DMS79 treated with DMSO at 0.1 percent for 48 hours (cell line): ENCODE measurements around the gene TBL1XR1.
"Not testable (repeated sequence)": the region's sequence is repeated elsewhere in the genome, so short reads cannot be mapped to it uniquely, and the experiment has no call there.

Experiments
- DNase-seq: peaks from one replicate; lab custom pipeline; 2025; lab: John Stamatoyannopoulos, UW

The TBL1XR1 gene

GRCh38 chr3:177182352-177182751 is 14.9 kb downstream of the TBL1XR1 start:
- DNase-seq, result no peak

DNA sequence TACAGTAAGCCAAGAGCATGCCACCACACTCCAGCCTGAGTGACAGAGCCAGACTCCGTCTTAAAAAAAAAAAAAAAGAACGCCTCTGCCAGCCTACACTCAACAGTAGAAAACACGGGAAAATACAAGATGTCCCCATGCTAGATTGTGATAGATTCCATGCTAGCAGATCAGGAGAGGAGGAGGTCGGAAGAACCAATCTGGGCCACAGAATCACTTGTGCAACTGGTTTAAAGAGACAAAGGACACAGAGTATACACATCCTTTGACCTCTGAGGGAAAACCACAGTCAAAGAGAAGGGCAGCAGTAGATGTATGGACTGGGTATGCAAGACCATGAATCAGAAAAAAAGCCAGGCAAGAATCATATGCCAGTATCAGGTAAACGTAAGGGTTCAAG is 15.9 kb downstream of the TBL1XR1 start:
- DNase-seq, result no peak

DNA sequence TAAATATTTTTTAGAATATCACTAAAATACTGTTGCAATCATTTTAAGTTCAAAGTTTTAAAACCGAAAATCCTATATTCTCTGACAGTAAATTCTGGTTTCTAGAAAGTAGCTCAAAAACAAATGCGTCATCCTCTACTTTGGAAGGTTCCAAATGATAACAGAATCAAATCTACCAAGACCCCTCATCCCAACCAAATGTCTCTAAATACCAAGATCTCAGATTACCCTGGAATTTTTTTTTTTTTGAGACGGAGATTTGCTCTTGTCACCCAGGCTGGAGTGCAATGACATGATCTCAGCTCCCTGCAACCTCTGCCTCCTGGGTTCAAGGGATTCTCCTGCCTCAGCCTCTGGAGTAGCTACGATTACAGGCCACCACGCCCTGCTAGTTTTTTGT is 16.8 kb downstream of the TBL1XR1 start:
- no peak for DNase-seq

GRCh38 chr3:177179281-177180067 is 17.8 kb downstream of the TBL1XR1 start:
- DNase-seq, result no peak

DNA sequence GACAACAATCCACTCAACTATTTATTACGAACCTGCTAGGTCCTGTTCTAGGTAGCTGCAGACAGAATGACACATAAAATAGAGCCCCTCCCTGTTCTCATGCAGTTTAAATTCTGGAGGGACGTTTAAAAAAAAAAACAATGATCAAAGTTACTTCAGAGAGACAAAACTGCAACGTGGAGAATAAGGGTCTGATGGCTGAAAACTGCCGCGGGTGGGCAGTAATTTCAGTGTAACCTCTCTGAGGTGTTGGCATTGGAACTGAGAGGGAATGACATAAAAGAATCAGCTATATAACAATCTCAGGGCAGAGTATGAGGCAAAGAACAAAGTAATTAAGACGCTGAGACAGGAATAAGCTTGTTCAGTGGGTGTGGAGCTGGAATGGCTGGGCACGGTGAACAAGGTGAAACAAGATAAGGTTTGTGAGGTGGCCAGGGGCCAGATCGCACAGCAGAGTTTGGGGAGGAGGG is 19.5 kb downstream of the TBL1XR1 start:
- DNase-seq, result no peak

GRCh38 chr3:177174607-177175170 is 22.6 kb downstream of the TBL1XR1 start:
- DNase-seq, result no peak

GRCh38 chr3:177169936-177170722 is 27.2 kb downstream of the TBL1XR1 start:
- DNase-seq, result peak; percentile 22

DNA sequence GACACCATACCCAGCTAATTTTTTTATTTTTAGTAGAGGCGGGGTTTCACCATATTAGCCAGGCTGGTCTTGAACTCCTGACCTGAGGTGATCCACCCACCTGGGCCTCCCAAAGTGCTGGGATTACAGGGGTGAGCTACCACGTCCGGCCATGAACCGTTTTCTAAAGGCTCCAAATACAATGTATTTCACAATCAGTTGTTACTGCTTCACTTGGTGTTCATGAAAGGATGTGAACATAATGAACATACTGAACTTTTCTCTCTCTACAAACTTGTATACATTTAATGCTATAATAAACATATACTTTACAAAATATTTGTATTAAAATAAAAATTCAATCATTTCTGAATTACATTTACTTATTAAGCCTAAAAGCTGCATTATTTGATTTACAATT is 28.9 kb downstream of the TBL1XR1 start:
- no peak for DNase-seq

GRCh38 chr3:177162742-177163141 is 34.5 kb downstream of the TBL1XR1 start:
- no peak for DNase-seq

- not testable (repeated sequence) for DNase-seq
Observed at GRCh38 chr3:177161603-177162002, 35.7 kb downstream of the TBL1XR1 start.

DNA sequence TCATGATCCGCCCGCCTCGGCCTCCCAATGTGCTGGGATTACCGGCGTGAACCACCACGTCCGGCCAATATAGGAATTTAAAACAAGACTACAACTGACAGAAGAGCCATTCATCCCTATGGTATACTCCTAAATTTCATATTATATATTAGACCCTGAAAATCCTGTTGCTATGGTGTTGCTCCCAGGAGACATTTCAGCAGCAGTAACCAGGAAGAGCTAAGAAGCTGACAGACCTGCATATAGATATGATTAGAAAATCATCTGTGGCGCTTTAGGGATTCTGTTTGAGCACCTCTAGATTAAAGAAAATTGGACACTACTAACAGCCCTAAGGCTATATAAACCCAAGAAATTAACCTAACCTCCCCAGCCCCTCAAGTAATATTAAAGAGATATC is 38.8 kb downstream of the TBL1XR1 start:
- no peak for DNase-seq

DNA sequence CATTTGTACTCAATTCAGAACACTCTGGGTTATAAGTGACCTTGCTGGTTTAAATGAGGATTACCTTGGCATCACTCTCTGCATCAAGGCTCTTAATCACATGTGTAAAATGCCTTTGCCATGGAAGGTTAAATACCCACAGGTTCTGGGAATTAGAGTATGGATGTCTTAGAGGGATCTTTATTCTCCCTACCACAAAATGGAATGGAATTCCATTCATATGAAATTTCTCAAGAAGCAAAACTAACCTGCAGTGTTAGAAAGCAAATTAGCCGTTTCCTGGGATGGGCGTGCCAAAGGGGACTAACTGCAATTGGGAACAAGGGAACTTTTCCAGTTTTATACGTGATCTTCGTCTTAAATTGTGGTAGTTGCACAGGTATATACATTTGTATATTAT is 39.8 kb downstream of the TBL1XR1 start:
- DNase-seq, result no peak

- DNase-seq, result no peak
Observed at GRCh38 chr3:177154733-177155132, 42.5 kb downstream of the TBL1XR1 start.

DNA sequence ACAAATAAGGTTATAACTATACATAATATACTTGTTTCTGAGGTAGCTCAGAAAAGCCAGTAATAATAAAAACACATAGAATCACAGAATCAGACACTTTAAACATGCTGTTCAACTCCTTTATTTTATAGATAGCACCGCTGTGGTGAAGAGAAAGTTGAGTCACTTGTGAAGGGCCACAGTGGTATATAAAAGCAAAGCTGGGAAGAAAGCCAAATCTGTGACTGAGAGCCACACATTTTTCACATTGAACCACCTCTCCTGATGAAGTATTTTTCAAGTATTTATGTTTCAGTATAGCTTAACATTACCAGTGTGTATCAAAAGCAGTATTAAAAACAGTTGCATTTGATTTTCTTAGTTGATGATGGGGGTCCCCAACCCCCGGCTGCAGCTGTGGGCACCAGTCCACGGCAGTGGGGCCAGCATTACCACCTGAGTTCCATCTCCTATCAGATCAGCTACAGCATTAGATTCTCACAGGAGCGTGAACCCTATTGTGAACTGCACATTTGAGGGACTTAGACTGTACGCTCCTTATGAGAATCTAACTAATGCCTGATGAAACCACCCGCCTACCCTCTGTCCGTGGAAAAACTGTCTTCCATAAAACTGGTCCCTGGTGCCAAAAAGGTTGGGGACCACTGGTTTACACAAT is 46.2 kb downstream of the TBL1XR1 start:
- peak; percentile 95 for DNase-seq

DNA sequence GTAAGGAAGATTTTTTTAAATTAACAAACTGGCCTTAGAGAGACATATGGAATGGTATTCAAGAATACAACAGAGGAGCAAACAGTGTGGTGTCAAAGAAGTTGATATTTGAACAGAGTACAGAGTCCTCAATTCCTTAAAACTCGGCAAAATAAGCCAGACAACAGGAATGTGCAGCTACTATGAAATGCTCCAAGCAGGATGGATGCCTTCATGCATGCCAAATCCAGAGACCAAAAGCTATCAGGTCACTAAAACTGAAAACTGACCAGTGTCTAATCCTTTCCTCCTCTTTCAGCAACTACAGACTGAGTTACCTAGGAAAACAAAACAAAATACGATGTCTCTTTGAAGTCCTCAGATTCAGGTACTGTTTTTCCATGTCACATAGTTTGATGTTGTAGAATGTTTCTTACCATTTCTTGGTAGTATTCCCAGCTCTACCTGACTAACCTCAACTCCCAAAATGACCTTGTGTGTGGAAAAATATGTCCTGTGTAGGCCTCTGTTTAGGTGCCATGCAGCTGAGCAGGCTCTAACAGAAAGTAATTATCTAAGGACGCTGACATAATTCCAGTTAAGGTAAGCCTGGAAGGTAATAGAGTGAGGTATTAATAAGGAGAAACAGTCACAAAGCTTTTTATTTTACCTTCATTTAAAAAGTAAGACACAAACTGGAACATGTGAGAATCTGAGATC is 46.9 kb downstream of the TBL1XR1 start:
- no peak for DNase-seq

- no peak for DNase-seq
Observed at GRCh38 chr3:177149106-177149505, 48.2 kb downstream of the TBL1XR1 start.

DNA sequence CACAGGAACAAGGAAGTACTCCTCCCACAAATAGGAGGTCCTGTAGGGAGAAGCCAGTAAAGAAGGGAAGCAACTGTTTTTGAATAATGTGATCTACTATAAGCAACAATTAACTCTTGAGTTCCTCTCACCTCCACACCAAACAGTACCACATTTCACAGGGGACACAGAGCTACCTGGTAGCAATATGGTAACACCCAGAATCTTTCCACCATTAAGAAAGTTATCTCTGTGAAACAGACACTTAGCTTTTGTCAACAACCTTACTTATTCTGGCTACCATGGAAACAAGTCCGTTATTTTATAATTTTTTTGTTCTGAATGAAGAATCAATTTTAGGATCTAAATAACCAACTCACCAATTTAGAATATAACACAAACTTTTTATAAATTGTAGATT is 49.5 kb downstream of the TBL1XR1 start:
- DNase-seq, result no peak

- no peak for DNase-seq
Observed at GRCh38 chr3:177146646-177147045, 50.6 kb downstream of the TBL1XR1 start.

DNA sequence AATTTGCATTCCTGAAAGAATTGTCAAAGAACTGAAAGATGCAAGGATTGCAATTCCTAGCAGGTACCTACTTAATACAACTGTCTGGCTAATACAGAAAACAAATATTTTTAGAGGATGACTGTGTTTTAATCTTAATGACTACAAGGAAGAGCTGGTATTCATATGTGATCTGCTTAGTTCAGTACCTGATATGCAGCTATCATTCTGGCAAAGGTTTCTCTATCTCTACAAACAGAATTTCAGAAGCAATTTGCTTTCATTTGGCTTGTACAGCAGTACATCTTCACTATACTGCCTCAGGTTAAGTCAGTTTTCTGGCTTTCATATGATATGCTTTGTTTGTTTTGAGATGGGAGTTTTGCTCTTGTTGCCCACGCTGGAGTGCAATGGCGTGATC is 51.3 kb downstream of the TBL1XR1 start:
- DNase-seq, result no peak

DNA sequence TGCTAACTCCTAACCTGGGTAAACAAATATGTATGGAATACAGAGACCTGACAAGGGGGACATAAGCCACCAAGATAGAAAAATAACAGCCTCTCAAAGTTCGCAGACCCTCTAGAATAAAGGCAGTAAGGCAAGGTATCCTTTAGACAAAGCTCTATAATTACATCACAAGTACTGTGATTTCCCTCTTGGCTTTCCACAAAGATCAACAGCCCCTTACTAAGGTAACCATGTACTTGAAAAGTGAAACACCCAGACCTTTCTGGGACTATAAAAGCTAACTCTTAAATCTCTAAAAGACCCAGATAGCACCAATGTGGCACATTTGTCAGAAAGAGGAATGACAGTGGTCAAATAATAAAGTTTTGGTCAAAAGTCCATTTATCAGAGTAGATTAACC is 51.9 kb downstream of the TBL1XR1 start:
- peak; percentile 32 for DNase-seq

DNA sequence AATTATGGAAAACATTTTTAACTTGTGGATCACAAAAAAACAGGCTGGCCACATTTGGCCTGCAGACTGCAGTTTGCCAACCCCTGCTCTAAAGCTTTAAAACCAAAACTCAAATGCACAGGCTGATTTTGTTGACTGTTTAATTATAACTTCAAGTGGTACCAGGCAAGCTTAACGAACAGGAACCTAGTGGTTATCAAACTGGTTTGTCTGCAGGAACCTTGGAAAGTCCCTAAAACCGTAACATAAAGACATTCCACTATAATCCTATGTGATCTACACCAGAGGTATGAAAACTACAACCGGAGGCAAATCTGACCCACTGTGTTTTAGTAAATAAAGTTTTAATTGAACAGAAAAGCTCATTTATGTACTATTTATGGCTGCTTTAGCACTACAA is 52.4 kb downstream of the TBL1XR1 start:
- peak; percentile 44 for DNase-seq
